ENCODE results near the gene RPTOR.

DNA sequence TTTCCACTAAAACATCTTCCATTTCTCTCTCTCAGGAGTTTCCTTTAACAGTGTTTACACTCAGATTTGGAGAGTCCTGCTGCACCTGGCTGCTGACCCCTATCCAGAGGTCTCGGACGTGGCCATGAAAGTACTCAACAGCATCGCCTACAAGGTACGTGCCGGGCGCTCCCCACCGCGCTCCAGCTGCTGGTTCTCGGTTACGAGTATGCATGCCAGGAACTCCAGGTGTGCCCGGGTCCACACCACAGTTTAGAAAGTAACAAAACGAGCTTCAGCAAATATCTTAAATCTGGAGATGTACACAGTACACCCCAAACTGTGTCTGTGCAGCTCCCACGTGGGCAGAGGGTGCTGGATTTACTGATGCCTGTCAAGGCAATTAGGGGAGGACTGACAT, 364.1 kb downstream of the RPTOR start:
- TF ChIP-seq MXI1 (IDR thresholded peaks at IDR 0.05; ENCODE audit: low read depth, low read length): no peak
- TF ChIP-seq POLR2AphosphoS5 (IDR thresholded peaks at IDR 0.05; ENCODE audit: low read depth, low read length): no peak
- TF ChIP-seq RAD21 (IDR thresholded peaks at IDR 0.05; ENCODE audit: low read length): no peak
- no peak for TF ChIP-seq NRF1 (IDR thresholded peaks at IDR 0.05; ENCODE audit: low read depth, low read length)
- TF ChIP-seq, protein P1, sequence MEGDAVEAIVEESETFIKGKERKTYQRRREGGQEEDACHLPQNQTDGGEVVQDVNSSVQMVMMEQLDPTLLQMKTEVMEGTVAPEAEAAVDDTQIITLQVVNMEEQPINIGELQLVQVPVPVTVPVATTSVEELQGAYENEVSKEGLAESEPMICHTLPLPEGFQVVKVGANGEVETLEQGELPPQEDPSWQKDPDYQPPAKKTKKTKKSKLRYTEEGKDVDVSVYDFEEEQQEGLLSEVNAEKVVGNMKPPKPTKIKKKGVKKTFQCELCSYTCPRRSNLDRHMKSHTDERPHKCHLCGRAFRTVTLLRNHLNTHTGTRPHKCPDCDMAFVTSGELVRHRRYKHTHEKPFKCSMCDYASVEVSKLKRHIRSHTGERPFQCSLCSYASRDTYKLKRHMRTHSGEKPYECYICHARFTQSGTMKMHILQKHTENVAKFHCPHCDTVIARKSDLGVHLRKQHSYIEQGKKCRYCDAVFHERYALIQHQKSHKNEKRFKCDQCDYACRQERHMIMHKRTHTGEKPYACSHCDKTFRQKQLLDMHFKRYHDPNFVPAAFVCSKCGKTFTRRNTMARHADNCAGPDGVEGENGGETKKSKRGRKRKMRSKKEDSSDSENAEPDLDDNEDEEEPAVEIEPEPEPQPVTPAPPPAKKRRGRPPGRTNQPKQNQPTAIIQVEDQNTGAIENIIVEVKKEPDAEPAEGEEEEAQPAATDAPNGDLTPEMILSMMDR (IDR thresholded peaks at IDR 0.05): no peak
- TF ChIP-seq SIN3A (IDR thresholded peaks at IDR 0.05; ENCODE audit: borderline replicate concordance, low read depth, low read length): no peak
- TF ChIP-seq EZH2phosphoT487 (IDR thresholded peaks at IDR 0.05; ENCODE audit: borderline replicate concordance, low read depth): no peak
